GM11168 (cell line): ENCODE results near the gene OR52I2.

ENCODE experiments used
- in situ Hi-C: fragments of 300-500 bp; cut with MboI; formaldehyde crosslinking; loops from one replicate; pipeline ENCODE4 v1.12.0; 2022; ENCODE audit warnings: low sequenced_read_pairs; ENCODE audit not compliant: unreplicated experiment

Gene OR52I2

DNA sequence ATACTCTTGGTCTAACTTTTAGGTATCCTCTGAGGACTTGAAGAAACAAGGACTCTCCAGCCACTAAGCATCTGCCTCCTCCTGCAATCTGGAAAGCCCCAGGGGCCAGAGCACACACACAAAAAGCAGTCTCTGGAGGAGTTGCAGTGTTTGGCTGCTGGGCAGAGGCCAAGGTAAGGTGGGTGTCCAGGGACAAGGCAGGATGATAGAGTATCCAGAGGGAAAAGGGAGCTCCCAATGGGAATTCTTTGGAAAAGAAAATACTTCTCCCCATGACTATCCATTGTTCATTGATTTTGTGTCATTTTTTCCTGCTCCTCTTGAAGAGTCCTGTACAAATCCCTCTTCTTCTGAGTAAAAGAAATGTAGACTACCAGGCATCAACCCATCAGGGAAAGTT, at the start of gene OR52I2:
TSS of gene OR52I2 (plus strand) at position 301 of the 400 bp plus-strand sequence.
- in situ Hi-C loops, result no loop called here

- in situ Hi-C loops, result loop anchor here (10.0 kb wide), 1 partner anchor 355 kb away; no protein-coding TSS in a partner anchor
These were observed 41.8 kb upstream of the OR52I2 start for GRCh38 chr11:4539603-4540219.

DNA sequence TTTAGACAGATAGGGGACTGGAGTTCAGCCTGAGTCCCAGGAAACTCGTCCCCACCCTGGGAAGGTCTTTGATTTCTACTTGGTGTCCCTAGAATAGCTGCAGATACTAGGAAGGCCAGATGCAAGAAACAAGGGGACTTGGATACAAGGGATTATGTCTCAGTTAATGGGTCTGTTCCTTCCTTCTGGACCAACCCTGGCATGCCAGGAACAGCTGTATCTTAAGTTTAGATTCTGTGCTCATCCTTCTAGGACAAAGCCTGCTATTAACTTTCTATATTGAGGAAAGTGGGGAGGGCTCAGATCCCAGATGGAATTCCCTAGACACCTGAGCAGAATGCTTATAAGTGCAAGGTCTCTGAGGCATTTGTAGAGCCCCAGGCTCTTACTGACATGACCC, 40.5 kb upstream of the OR52I2 start:
- in situ Hi-C loops, result loop anchor here (10.0 kb wide), 1 partner anchor 356 kb away; no protein-coding TSS in a partner anchor

GRCh38 chr11:4543561-4543960, 38.0 kb upstream of the OR52I2 start:
- in situ Hi-C loops, result loop anchor here (10.0 kb wide), 1 partner anchor 359 kb away; no protein-coding TSS in a partner anchor

- in situ Hi-C loops, result loop anchor here (10.0 kb wide), 1 partner anchor 360 kb away; no protein-coding TSS in a partner anchor
These were observed 36.7 kb upstream of the OR52I2 start, which contains the start of gene OR52M1 for GRCh38 chr11:4544891-4545290. TSS of gene OR52M1 (plus strand) at chr11:4545191. CDS start at chr11:4545191, 0 bp downstream.

- in situ Hi-C loops, result loop anchor here (10.0 kb wide), 1 partner anchor 362 kb away; no protein-coding TSS in a partner anchor
These were observed 34.7 kb upstream of the OR52I2 start for GRCh38 chr11:4546878-4547277.

DNA sequence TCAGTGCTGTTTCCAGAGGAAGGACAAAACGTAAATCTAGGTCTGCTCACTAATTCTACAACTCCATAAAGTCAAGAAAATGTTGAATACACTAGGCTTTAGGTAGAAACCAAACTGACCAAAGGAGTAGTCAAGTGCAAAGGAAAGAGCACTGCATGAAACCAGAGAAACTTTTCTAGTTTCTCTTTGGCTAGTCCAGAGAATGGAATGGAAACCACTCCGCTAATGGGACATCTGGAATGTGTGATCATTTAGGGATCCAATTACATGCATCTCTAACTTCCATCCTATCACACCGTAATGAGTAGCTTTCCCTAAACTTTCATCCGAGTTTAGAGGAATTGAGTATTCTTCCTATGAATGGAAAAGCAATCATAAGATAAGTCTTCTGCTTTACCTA, 34.1 kb upstream of the OR52I2 start:
- in situ Hi-C loops, result loop anchor here (10.0 kb wide), 1 partner anchor 363 kb away; no protein-coding TSS in a partner anchor

GRCh38 chr11:4551346-4551979, 30.1 kb upstream of the OR52I2 start:
- in situ Hi-C loops, result no loop called here

GRCh38 chr11:4559527-4560440, 21.8 kb upstream of the OR52I2 start:
- in situ Hi-C loops, result no loop called here

- in situ Hi-C loops, result no loop called here
These were observed 21.1 kb upstream of the OR52I2 start for GRCh38 chr11:4560467-4560866.

DNA sequence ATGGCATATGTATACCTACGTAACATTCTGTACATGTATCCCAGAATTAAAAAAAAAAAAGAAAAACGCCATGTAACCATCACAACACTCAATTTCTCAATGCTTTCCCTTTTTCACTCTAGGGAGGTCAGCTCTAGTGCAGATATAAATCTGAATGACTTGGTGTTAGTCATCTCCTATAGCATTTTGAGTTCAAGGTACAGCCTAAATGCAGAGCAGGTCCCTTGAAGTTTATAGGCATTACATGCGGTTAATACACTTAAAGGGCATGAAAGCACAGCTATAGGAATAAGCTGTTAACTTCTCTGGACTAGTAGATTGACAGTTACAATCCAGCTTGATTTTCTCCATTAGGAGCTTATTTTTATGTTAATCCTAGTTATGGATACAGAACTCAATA, 16.2 kb upstream of the OR52I2 start:
- in situ Hi-C loops, result no loop called here

DNA sequence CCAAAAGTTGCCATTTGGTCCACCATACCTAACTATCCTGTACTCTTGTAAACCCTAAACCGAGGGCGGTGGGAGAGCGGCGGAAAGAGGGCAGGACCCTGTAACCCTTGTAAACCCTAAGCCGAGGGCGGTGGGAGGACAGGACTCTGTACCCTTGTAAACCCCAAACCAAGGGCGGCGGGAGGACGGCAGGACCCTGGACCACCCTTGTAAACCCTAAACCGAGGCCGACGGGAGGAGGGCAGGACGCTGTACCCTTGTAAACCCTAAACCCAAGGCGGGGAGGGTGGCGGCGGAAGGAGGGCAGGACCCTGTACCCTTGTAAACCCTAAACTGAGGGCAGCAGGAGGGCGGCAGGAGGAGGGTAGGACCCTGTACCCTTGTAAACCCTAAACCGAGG, 12.5 kb upstream of the OR52I2 start:
- in situ Hi-C loops, result no loop called here

- in situ Hi-C loops, result no loop called here
These were observed 4.7 kb upstream of the OR52I2 start for GRCh38 chr11:4576880-4577279.

DNA sequence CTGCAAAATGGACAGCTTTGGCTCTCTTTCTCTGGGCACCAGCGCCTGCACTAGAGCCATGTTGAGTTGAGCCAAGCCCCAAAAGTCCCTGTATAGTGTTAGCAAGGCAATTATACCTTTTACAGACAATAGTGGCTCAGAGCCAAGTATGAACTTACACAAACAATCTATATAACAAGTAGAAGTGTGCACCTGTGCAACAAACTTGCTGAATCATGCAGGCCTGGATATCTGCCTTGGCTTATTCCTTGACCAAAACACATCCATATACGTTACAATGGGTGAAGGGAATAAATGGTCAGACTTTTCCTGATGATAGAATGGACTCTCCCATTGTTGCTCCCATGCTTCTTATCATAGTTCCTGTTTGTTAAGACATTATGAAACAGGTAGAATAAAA, 3.8 kb upstream of the OR52I2 start:
- in situ Hi-C loops, result no loop called here

DNA sequence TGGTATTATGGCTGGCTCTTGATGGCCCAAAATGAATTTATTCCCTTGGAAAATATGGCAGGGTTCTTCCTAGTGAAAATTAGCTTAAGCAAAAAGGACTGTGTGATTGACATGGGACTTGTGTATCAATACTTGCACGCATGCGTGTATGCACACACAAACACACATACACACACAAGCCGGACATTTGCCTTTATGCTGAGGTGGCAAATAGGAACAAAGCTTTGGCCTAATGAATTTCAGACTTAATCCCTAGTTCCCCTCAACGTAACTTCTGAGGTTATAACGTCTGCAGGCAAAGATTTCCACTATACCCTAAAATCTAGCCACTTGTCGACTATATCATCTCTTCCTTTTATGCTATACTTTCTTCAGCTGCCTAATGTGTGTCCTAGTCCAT, 2.9 kb upstream of the OR52I2 start:
- in situ Hi-C loops, result no loop called here

DNA sequence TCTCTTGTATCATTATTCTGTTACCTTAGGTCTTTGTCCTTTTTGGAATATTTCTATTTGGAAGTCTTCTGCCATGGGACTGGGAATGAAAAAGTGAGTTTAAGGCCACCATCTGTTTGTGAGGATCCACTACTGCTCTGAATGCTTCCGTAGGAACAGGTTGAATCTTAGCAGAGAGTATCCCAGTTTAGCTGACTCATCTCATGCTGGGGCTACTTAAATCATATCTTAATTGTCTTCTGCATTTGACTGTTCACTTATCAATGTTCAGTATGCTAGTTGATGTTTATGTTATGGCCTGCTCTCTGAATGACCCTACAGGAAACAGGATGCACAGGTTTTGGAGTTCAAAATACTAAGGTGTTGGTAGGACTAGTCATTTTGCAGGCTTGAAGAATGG, 1.4 kb upstream of the OR52I2 start:
- in situ Hi-C loops, result no loop called here

DNA sequence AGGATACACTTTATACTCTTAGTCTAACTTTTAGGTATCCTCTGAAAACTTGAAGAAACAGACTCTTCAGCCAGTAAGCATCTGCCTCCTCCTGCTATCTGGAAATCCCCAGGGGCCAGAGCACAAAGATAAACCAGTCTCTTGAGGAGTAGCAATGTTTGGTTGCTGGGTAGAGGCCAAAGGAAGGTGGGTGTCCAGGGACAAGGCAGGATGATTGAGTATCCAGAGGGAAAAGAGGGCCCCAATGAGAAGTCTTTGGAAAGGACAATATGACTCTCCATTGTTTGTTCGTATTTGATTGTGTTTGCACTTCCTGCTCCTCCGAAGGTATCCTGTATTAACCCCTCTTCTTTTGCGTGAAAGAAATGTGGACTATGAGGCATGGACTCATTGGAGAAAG, 7.5 kb downstream of the OR52I2 start:
- in situ Hi-C loops, result no loop called here

DNA sequence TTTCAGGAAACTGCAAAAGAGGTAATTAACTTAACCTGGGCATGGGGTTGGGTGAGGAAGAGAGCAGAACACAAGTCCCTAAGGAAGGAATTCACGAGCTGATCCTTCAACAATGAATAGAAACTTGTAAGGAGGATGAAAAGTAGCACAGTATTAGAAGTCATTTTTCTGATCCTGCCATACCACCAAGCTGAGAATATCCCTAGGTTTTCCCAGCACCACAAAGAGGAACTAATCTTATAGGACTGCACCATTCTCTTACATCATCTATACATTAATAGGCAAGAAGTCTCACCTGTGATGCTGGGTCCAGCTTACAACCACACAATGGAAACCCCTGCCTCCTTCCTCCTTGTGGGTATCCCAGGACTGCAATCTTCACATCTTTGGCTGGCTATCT, 12.2 kb downstream of the OR52I2 start, which contains the start of gene OR52I1:
TSS of gene OR52I1 (plus strand) at position 301 of the 400 bp plus-strand sequence. CDS start at position 301, 0 bp downstream.
- in situ Hi-C loops, result no loop called here

GRCh38 chr11:4605057-4605456, 23.5 kb downstream of the OR52I2 start:
- in situ Hi-C loops, result no loop called here

GRCh38 chr11:4606231-4607015, 24.9 kb downstream of the OR52I2 start:
- in situ Hi-C loops, result no loop called here
